DOHH2 (cell line): Measurements from ENCODE around the gene CHPT1.

Experiments
- EZH2phosphoT487 ChIP-seq: fragments of 200-600 bp; sonication (generic); IDR thresholded peaks from 2 replicates; pipeline ENCODE4 v1.6.1; 2017; ENCODE audit warnings: borderline replicate concordance, mild to moderate bottlenecking, antibody characterized with exemption, low read length, moderate library complexity, mixed read lengths
- TF ChIP-seq, protein P1 (sequence below): fragments of 200-600 bp; sonication (generic); IDR thresholded peaks from one replicate; pipeline ENCODE4 v1.5.1; 2014; ENCODE audit warnings: antibody characterized with exemption, mild to moderate bottlenecking, low read depth, low read length; ENCODE audit not compliant: poor library complexity, severe bottlenecking

DNA sequence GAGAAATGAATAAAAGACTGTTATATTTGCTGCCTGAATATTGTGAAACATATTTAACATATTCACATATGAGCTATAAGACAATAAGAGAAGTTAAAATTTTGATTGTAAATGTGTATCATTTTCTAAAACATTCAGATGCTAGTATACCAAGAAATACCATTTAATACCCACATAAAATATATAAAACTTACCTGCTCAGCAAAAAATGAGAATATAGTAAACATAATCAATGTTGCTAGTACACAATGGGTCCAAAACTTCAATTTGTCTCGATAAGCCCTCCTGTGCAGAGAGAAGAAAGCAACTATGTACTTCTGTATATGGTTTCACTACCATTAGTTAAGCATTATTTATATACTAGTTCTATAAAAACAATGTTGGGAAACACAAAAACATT, 51.5 kb downstream of the CHPT1 start:
- TF ChIP-seq, protein P1, sequence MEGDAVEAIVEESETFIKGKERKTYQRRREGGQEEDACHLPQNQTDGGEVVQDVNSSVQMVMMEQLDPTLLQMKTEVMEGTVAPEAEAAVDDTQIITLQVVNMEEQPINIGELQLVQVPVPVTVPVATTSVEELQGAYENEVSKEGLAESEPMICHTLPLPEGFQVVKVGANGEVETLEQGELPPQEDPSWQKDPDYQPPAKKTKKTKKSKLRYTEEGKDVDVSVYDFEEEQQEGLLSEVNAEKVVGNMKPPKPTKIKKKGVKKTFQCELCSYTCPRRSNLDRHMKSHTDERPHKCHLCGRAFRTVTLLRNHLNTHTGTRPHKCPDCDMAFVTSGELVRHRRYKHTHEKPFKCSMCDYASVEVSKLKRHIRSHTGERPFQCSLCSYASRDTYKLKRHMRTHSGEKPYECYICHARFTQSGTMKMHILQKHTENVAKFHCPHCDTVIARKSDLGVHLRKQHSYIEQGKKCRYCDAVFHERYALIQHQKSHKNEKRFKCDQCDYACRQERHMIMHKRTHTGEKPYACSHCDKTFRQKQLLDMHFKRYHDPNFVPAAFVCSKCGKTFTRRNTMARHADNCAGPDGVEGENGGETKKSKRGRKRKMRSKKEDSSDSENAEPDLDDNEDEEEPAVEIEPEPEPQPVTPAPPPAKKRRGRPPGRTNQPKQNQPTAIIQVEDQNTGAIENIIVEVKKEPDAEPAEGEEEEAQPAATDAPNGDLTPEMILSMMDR = no peak
- TF ChIP-seq EZH2phosphoT487 = no peak
